Measurements from ENCODE around the gene ASB8.
"Not testable (repeated sequence)": the region's sequence is repeated elsewhere in the genome, so short reads cannot be mapped to it uniquely, and the experiment has no call there.

The ASB8 gene

DNA sequence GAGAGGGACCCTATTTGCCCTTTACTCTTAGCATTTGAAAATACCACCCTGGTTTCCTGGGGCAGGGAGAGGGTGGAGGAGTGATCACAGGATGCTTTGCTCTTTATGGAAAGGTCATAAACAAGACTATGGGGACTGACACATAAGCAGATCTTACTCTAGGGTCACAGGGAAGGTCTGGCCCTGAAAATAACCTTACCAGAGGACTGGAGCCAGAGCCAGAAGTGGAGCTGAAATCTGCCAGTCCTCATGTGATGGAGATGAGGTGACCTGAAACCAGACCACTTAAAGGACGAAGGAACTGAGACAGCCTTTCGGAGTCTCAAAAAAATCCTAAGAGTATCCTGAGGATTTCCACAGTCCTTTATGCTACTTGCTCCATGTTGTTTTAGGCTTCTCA, 25.8 kb downstream of the ASB8 start:
- no peak for DNase-seq

DNA sequence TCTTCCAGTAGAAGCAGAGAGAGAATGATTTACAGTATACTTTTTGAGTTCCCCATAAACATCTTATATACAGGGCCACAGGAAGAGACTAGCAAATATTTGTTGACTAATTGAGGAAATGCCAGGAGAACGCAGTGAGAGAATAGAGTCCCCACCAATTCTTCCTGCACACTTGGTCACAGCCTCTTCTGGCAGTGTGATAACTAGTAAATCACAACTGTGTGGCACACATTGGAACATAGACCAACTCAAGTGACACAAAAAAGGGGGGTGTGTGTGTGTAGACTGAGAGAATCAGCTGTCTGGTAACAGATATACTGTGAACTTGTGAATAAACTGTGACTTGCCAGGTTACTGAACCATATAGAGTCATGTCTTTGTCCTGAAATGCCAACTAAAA, 27.9 kb downstream of the ASB8 start:
- DNase-seq: no peak

DNA sequence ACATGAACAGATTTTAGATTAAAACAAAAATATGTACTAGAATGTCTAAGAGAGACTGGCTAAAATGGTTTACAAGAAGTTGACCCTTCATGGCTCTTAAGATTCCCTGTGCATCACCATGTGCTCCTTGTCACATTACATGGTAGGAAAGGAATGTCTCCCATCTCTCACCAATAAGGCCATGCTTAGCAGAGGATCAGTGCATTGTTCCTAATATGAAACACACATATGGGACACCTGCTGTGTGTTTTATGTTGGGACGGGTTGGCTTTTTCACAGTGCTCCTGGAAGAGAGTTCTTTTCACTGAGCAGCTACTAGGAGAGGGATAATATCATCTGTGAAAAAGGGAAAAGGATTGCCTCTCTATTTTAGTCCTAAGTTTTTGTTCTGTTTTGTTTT, 28.5 kb downstream of the ASB8 start:
- no peak for DNase-seq

DNA sequence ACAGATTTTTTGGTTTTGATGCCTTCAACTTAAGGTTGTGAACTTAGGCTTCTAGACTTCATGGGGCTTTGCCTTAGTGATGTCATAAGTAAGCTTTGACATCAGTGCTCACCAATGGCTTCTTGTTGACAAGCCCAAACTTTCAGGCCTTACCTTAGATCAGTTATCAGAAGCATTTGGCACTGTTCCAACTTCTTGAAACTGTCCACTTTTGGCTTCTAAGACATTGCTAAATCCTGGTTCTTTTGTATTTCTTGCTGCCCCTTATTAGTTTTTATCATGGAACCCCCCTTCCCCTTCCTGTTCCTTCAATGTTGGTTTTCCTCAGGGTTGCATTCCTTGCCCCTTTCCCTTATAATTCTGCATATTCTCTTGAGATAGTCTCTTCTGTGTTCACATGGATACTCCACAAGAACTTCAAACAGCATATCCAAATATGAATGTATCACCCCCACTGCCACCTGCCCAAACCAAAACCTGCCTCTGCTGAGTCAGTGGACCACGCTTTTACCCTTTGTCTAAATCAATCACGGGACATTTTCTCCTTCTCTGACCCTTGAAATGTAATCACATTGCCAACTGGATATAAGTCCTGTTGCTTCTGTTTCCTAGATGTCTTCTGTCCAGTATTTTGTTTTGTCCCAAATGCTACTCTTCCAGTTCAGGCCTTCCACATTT, 30.2 kb downstream of the ASB8 start:
- DNase-seq: no peak

DNA sequence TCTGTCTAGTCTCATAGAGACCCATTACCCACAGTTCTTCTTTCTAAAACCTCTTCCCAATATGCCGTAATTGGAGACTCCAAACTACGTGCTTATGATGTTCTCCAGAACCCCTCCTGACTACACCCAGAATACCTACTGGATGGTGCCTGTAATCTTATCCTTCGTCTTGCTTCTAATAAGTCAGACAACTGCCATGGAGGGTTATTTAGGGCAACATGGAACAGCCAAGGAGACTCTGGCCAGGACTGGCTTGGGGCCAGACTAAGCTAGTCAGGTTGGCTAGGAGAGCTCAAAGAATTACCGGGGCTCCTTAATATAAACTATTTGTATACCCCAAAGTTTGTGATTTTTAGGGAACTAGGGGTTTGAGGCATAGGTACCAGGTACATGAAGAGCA, 31.3 kb downstream of the ASB8 start:
- no peak for DNase-seq

DNA sequence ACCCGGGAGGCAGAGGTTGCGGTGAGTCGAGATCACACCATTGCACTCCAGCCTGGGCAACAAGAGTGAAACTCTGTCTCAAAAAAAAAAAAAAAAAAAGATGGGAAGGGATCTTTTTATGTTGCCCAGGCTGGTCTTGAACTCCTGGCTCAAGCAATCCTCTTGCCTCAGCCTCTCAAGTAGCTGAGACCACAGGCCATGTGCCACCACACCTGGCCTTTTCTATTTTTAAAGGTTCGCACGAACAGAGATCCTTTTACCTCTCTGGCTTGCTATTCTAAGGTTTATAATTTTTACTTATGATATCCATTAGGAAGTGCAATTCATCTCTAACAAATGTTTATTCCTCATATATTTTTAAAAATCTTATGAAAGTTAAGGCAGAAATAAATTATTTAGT, 31.8 kb downstream of the ASB8 start:
- not testable (repeated sequence) for DNase-seq

DNA sequence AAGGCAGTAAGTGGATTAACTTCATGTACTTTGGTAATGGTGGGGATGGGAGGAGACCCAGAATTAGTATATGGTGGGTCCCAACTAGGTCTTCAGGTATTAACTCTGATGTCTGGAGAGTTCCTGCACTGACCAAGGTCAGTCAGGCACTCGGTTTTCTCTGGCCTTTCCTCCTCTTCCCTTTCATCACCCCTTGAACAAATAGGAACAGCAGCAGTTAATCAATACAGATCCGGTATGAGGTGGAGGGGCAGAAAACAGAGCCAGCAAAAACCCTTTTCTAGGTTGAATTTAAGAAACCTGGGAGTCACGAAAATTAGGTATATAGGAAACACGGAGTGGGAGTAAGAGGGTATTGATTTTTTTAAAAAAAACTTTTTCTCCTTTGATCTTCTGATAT, 34.1 kb downstream of the ASB8 start:
- DNase-seq: no peak

DNA sequence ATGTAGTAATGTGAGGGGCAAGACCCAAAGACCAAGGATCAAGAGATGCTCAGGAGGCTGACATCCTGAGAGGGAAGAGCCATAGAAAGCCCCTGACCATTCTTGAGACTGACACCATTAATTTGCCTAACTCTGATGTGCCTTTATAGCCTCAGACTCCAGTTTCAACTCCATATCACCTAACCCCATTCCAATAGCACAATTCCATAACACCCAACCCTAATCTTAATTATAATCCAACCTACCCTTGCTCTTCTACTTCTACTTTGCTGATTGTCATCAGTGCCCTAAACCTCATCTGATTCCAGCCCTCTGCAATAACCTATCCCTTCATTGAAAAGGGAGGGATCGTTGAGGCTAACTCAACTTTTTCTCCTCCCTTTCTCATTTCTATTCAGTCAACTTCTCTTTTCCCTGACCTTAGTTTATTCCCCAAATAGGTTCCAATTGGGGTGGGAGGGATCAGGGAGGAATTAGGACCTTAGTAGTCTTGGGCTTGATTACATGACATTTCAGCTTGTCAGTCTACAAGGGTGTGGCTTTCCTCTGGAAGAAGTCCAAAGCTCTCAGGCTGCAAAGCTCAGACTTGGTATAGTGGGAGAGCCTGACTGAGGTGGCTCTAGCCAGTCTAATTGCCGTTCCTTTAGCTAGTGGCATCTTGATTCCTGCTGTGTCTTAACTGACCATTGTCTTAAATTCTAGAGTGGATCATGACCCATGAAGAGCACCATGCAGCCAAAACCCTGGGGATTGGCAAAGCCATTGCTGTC, 35.1 kb downstream of the ASB8 start:
- no peak for DNase-seq

DNA sequence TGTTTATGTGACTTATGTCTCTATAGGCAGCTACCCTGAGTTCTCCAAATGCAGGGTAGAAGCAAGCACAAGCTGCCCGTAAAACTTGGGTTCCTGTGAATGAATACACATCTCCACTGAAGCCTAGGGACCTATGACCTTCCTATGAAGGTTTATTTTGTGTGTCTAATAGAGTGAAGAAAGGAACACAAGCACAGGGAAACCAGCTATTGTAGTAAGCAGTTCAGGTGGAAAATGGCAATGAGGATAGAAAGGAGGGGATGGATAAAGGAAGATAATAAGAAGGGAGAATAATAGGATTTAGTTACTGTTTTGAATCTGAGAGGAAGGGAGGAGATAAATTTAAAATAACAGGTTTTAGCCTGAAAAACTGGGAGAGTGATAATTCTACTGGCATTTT, 35.8 kb downstream of the ASB8 start:
- DNase-seq: no peak

DNA sequence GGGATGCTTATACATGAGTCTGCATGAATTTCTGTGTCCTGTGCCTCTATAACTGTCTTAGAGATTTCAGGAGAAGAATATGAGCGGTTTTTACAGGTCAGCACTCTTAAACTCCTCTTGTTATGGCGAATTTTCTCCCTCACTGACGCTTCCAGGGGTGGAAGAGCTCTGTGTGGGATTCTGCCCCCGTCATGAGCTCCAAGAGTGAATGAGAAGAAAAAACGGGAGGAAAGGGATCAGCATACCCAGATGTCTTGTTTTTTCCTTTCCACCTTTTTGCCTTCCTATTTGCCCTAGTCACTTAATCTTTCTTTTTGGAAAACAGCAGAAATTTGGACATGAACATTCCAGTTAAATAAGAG, 37.5 kb downstream of the ASB8 start:
- no peak for DNase-seq

DNA sequence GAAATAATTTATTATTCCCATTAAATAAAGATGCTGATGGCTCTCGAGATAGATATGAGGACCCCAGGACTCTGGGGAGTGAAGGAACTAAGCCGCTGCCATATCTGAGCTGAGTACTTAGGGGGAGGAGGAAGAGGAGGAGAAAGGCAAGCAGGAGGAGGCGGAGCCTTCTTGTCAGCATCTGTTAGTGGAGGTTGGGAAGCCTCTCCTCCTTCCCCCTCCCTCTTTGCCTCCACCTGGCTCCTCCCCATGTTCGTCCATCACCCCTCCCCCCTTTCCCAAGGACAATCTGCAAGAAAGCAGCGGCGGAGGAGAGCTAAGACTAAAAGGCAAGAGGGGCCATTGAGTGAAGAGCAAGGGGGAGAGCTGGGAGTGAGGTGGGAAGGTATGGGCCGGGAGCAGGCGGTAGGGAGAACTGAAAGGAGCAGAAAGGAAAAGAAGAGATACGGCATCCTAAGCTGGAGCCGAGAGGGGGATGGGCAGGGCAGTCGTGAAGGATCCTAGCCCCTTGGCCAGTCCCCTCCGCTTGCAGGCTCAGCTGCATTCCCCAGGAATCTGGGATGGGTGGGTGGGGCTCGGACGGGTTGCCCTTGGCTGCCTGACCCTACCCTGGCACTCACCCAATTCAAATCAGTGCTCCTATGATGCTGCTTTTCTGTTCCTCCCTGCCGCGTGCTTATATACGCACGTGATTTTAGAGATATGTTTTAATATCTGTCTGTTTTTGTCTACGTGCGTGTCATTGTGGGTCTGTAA, 38.1 kb downstream of the ASB8 start, which contains the start of gene PFKM:
PFKM (plus strand) TSS at position 287 of the 756 bp plus-strand sequence. CDS start 3,411 bp downstream, outside the sequence.
- DNase-seq: peak; percentile 76

DNA sequence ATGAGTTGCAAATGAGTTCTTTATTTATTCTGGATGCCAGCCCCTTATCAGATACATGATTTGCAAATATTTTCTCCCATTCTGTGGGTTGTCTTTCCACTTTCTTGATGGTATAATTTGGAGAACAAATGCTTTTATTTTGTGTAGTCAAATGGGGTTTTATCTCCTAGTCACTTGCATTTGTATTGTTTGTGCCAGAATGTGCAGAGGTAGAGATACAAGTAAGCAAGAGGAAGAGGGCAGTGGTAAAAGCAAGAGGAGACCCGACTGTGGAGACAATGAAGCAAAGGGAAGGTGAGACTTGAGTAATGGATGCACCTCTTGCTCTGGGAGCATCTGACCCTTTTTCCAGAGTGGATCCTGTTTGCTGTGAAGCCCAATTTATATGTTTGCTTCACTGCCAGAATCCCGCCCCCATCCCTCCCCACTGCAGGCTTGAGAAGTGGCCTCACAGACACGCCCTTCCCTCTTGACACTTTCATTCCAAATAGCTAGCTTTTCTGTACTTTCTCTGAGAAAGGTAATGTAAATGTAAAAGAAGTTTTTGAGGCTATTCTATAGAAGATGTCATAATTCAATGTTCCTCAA, 38.9 kb downstream of the ASB8 start:
- no peak for DNase-seq

DNA sequence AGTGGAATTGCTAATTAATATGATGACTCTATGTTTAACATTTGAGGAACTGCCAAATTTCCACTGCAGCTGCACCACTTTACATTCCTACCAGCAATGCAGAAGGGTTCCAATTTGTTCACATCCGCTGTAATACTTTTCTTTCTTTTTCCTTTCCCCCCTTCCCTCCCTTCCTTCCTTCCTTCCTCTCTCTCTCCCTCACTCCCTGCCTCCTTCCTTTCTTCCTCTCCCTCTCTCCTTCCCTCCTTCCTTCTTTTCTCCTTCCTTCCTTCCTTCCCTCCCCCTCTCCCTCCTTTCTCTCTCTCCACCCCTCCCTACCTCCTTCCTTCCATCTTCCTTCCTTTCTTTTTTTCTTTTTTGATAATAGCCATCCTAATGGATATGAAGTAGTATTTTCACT, 41.4 kb downstream of the ASB8 start:
- DNase-seq: no peak

DNA sequence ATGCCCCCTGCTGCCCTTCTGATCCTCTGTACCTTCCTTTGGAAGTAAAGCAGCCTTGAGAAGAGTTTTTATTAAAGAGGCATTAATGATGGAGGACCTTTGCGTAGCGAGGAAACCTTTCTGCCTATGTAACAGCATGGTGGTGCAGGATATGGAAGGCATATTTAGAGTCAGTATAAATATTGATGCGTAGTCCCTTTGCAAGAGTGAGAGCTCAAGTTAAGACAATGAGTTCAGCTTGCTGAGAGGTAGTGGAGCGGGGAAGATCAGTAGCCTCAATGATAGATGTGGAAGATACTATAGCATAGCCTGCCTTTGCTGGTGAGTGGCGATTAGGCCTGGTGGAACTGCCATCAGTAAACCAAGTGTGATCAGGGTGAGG, 46.0 kb downstream of the ASB8 start:
- DNase-seq: not testable (repeated sequence)

DNA sequence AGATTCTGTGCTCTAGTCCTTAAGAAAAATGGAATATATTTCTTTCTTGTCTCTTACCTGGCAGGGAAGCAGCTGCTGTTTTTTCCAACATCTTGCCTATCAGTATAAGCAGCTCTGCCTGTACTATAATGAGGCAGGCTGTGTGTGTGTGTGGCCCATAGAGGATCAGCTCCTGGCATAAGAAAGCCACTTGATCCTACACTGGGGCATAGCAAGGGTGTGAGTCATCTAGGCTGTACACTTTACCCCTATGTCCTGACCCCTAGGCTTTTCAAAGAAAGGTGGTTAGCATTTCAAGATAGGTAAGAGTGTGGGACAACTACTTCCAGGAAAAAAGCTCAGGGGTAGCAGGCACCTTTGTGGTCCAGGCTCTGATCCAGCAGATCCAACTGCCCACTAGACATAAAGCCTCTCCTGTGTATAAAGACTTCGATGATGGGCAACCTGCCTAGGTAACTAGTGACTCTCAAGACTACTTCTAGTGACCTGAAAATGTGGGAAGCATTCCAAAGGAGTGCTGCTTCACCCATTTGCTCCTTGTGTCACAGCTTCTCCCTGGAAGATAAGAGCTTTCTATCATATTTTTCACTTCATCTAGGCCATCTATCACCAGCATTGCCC, 46.5 kb downstream of the ASB8 start:
- DNase-seq: no peak

DNA sequence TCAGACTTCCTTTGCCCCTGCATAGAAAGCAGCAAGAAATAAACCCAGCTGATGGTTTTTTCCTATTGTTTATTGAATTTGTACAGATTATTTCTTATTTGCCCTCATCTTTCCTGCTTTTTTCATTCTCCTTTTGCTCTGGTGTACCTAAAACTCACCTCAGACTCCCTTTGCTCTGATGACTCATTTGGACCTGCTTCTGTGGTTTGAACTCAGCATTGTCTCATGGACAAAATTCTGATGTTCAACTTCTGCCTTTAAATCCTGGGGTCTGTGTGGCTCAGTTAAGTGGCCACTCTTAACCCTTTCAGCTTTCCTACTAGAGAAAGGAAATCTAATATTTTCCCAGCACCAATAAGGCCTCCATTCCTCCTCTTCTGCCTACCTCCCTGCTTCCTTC, 47.9 kb downstream of the ASB8 start:
- no peak for DNase-seq

DNA sequence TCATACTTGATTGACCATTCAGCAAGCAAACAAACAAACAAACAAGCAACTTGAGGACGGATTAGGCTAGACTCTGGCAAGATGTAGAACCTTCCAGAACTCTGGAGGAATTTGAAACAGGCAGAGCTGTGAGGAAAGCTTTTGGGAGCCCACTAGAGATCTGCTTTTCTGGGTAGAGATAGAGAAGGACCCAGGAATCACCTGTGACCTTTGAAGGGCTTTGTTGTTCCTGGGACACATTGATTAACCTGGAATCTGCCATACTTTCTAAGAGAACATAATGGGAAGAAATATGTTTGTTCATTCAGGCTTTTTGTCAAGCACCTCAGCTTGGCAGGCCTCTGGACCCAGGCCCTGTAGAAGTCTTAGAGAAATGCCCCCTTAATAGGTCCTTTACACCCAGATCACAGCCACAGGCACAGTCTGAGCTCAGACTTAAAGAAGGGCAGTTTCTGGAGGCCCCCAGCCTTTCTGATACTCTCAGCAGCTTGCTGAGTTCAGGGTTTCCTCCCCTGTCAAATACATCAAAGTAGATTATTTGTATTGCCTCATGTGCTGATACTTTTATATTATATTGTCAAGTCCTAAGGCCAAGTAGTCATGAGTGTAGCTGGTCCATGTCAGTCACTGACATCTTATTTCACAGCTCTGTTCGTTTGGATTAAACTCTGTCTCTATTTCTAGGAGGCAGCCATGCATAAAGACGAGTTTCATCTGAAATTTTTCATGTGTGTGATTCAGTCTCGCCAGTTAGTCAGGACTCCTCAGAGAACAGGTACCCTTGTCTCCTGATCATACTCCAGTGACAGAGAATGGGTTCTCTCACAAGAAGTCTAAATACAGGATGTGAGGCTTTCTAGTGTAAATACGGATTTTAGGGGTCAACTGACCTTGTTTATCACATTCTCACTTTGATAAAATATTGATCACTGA, 50.4 kb downstream of the ASB8 start:
- DNase-seq: no peak

DNA sequence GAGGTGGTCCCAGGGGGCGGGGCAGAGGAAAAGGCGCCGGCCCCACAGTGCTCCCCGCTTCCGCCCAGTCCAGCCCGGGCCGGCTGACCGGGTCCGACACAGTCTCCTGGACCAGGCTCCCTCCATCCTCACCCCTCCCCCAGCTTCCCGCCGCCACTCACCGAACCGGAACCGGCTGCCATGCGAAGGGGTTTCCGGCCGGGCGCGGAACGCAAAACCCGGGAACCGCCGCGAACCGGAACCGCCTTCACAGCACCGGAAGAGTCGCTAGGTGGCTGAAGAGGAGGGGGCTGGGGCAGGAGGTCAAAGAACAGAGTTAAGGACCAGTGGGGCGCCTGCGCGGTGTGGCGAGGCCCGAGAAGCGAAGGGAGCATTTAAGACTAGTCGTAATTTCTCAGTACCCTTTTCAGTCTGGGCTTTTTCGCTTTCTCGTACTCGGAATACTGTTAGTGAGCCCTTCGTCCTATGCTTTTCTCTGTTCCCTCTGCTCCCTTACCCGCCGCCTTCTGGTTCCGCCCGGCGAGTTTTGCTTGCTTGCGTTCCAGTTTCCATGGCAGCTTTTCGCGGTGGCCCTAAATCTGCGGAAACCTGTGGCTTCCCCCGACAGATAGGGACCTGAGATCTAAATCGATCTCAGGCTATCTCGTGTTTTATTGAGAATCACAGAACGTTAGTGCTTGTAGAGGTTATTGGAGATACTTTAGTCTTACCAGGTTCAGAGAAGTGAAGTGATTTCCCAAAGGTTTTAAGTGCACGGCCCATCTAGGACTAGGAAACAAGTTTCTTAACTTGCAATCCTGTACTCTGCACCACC, 51.2 kb downstream of the ASB8 start, which contains the start of gene SENP1:
SENP1 (minus strand) TSS at position 213 of the 814 bp plus-strand sequence. CDS start 4,607 bp downstream, outside the sequence.
- DNase-seq: peak; percentile 91

DNA sequence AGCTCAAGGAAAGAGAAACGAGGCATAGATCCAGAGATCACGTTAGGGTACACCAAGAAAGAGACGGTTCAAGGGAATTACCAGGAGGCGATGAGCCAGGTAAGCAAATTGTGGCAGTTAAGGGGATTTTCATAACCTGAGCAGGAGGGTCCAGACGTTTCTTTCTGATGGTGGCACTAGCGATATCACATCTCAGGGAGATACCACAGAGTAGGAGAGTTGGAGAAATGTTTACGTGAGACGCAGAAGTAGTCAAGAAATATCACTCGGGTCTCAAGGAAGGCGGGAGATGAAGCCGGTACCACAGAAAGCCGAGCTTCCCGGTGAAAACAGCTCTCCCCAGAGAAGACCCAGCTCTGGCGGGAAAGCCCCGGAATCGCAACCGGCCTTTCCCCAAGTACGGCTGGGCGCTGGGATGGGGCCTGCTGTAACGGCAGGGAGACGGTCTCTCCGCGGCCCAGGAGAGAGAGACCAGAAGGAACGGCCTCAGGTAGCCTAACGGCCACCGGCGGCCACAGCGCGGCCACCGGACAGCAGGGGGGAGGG, 51.9 kb downstream of the ASB8 start:
- DNase-seq: no peak

DNA sequence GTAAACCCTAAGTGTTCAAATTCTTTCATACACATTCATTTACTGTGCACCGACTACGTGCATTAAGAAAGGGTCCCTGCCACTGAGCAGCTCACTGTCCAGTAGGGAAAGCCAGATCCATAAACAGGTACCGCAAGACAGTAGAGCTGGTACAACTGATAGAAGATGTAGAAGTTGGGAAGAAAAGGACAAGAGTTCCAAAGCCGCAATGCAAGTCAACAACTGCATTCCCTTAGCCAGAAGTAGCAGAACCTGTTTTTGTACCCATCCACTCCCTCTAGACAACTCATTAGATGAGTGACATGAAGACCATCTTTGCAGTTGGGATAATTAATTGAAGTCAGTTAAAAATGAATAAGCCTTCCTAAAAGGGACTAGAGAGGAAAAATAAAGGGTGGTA, 52.8 kb downstream of the ASB8 start:
- no peak for DNase-seq
